NCI-H226 (cell line): ENCODE measurements around the gene RCOR1.

Experiments used
- DNase-seq: peaks from one replicate; pipeline ENCODE4 v3.0.0-alpha.2; 2015

RCOR1 gene

DNA sequence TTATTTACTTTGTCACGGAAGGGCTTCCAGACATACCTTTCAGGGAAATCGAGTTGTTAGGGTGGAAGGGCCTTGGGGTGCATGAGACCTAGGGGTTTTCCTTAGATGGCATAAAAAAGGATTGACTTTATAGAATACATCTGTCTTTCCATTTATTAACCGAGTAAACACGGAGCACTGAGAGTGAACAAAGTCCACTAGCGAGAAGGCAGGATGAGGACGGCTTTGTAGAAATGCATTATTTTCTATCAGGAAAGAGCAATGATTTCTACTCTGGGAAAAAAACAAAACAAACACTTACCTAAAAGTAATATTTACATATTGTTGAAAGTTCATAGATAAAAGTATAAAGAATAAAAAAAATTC, 91.8 kb downstream of the RCOR1 start:
- no peak for DNase-seq

DNA sequence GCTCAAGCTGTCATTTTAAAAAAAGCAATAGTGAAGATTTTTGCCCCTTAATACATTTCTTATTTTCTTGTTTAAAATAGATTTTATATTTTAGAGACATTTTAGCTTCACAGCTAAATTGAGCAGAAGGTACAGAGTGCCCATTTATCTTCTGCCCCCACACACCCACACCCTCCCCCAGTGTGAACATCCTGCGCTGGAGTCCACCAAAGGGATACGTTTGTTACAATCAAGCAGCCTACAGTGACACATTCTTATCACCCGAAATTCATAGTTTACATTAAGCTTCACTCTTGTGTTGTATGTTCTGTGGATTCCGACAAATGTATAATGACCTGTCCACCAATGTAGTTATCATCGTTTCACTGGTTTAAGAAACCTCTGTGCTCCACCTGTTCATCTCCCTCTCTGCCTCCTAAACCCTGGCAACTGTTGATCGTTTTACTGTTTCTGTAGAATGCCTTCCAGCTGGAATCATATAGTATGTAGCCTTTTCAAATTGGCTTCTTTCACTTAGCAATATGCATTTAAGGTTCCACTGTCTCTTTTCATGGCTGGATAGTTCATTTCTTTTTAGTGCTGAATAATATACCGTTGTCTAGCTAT, 93.8 kb downstream of the RCOR1 start:
- DNase-seq = no peak

DNA sequence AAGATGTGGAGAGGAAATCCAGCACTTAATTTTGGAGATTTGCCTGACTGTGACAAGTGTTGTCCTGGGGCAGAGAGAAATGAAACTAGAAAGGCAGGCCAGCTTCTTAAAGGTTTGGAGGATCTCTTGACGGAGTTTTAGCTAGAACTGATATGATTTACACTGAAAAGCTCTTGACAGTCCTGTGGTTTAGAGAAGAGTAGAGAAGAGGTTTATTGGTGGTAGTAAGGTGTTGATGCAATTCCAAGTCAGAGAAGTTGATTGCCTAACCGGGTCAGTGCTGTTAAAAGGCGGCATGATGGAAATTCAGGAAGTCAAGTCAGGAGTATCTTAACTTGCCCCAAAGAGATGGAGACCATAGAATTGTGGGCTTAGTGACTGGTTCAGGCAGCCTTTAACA, 95.8 kb downstream of the RCOR1 start:
- DNase-seq = no peak

DNA sequence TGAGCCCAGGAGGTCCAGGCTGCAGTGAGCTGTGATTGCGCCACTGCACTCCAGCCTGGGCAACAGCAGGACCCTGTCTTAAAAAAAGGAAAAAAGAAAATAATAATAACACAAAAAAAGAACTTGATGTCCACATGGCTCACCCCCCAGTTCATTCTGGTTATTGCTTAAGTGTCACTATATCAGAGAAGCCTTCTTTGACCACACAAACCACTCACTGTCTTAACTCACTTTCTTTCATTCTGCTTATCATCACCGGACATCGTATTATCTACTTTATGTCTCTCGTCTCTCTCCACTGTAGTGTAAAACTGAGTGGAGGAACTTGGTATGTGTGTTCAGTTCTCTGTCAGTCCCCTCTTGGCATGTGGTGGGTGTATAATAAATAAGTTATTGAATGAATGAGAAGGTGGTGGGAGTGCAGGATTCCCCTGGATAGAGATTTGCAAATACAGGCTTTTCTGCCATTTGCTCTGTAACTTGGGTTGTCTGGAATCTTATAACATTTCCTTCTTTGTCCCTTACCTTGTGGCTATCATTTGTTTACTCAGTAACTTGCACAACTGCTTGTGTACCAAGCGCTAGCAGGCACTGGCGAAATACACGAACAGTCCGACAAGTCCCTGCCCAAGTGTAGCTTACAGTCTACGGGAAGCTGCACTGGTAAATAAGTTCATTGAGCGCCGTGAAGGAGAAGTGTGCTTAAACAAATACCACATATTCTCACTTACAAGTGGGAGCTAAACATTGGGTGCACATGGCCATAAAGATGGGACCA, 98.2 kb downstream of the RCOR1 start:
- no peak for DNase-seq

DNA sequence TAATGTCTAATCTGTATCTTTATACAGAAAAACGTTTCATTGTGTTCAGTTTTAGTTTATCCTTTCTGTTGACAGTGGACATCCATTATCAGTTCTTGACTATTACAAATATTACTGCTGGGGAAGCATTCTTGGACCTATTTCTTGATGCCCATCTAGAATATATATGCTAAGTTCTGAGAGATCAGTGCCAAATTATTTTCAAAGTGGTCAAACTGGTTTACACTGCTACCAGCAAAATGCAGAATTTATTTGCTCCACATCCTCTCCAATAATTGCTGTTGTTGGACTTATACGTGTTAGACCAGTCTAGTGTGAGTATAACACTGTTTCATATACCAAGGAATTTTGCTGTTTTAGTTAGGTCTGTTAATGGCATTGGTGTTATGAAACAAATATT, 99.3 kb downstream of the RCOR1 start:
- DNase-seq = no peak

DNA sequence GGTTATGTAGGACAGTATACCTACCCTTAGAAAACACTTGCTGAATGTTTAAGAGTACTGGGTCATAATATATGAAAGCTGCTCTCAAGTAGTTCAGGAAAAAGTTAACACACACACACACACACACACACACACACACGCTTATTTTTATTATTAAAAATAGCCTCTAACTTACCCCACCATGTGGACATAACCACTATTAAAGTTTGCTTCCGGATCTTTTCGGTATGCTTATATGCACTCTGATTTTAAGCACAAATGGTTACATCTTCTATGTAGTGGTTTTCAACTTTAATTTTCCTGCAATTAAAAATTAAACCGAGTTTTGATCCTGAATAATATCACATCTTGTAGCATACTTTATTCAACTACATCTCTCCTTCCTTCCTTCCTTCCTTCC, 99.9 kb downstream of the RCOR1 start:
- DNase-seq = no peak

DNA sequence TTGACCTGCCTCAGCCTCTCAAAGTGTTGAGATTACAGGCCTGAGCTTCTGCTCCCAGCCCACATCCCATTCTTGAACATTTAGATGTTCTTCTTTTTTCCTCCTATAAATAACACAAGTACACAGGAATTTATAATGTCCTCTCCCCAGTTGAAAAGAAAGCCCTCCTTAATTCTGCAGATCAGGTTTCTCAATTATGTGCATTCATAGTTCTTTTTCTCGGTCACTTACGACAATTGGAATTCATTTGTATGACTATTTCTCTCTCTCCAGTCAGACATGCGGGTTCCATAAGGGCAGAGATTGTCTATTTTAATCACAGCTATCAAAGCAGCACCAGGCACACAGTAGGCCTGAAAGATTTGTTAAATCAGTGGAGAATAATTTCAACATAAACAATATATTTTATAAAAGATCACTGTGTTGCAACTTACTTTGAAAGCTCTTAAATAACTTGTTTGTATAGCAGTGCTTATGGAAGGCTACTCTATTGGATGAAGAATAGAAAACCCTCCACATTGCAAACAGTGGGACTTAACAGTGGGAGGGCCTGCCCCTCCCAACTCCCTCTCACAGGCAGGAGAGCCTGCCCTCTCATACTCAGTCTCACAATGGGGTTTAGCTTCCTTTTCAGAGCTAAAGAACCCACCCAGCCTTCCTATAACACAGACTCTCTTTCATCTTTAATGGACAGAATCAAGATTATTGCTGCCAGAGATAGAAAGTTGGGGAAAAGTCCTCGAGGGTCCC, 100.7 kb downstream of the RCOR1 start:
- no peak for DNase-seq

DNA sequence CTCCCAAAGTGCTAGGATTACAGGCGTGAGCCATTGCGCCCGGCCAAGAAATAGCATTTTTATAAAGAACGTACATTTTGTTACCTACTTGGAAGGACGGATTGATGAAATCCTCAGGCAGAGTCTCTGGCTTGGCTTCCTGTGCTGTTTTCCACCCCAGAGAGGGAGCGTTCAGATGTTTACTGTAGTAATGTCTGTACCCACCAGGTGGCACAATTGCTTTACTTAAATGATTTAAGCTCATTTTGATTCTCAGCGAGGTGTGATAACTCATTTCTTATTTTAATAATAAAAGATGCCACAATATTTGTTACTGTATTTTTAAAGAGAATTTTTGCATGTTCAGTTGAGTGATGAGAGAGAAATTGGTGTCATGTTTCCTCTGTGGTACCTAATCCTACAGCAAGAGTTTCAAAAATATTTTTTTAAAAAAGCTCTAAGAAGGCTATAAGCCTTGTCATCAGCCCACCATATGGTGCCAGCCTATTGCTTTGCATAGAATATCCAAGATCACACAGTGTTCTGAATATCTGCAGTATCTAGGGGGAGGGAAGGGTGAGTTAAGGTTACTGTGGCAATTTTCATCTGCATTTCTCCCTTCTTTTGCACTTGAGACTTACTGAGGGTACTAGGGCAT, 102.2 kb downstream of the RCOR1 start:
- DNase-seq = peak; percentile 34

DNA sequence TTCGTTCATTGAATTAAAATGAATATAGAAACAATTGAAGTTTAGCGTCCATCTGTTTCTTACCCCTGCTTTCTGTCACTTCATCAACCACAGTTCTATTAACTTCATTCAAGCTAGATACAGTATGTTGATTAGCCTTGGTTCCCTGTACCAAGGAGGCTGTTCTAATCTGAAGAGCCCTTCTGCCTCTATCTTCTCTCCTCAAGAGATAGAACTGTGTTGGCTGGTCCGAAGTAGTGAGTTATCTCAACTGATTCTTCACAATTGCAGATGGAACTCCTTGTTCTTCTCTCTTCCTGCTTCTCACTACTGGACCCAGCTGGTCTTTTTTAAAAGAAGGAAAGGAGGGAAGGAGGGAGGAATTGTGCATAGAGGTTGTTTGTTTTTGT, 102.7 kb downstream of the RCOR1 start:
- no peak for DNase-seq

DNA sequence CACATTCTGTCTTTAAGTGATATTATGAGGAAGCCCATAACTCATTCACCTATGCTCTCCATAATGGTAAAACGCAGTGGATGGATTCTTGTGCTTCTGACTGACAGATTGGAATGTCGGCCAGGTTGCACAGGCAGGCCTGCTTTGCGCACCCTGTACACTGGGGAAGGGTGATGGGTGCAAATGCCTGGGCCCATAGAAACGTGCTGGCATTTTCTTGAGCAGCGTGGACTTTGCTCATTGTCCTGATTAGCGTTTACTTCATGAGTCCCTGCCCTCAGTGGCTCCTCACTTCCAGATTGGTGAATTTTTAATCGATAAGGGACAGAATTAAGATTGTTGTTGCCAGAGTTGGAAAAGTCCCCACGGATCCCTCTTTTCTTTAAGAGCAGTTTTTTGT, 103.9 kb downstream of the RCOR1 start:
- no peak for DNase-seq

DNA sequence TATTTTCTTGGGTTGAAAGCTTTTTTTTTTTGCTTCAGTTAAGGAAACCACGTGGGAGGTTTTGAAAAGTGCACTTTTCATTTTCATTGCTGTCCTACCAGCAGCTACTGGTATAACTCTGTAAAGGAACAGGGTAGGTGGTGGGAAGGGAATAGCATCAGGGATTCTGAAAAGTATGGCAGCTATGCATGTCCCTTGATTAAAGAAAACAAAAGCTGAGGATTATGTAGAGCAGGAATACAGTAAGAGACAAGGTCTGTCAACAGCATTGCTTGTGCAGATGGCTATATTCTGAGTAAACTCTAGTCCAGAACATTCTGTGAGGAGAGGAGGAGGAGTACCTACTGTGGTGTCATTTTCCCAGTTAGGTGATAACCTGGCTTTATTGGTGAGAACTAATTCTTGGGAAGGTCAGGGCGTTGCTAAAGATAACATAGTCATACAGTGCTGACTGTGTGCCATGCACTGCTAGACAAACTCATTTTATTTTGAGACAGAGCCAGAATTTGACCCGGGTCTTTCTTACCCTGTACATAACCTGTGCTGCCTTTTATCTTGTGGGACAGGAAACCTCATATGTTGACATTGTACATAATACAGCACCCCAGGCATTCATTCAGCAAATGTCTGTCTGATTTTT, 104.5 kb downstream of the RCOR1 start:
- DNase-seq = peak; percentile 16

DNA sequence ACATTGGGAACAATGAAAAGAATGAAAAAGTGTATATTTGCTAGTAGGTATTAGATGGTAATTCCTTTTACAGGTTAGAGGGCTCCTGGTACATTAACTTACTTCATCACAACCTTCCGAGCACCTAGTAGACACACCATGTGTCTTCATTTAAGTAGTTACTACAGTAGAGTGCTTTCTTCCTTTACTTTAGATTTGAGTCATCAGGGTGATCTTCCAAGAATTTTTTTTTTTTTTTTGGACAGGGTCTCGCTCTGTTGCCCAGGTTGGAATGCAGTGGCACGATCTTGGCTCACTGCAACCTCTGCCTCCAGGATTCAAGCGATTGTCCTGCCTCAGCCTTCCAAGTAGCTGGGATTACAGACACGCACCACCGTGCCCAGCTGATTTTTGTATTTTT, 105.1 kb downstream of the RCOR1 start:
- no peak for DNase-seq

DNA sequence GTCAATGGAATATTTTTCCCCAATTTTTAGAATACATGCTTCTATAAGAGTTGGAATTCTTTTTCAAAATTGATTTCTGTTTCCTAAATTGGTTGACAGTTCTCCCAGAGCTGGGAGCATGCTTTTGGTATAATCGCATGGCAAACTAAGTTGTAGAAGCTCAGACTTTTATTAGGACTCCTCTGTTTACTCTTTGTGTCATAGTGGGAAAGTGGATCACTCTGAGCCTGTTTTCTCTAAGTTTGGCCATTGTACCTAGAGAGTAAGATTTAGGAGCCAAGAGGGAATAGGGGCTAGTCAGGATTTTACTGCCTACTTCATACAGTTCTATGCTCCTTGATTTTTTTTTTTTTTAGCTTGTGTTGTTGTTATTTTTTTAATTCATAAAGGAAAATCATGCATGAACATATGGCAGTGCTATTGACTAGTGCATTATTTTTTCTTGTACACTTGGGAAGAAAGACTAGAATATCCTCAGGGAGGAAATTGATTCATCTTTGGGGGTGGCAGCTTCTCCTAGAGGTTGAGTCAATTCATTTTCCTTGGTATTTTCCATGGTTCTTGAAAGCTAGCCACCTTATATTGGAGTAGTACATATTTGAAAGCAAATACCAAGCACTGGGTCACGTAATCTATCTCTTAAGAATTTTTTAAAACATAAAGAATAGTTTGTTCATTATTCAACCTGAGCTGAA, 107.1 kb downstream of the RCOR1 start:
- DNase-seq = peak; percentile 12

DNA sequence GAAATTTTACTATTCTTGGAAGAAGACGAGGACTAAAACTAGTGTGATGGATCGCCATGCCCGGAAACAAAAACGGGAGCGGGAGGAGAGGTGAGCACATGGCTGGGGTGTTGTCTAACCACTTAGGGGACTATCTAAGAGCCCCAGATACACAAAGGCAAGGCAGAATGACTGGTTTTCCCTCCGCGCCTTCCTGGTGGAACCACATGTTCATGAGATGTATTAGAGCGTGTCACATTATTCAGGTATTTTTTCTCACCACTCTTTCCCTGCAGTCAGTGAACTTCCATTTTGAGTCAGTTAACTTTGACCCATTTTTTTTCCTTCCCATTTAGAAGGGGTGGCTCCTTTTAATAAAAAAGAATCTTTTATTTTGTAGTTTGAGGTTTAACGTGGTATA, 116.0 kb downstream of the RCOR1 start:
- no peak for DNase-seq

DNA sequence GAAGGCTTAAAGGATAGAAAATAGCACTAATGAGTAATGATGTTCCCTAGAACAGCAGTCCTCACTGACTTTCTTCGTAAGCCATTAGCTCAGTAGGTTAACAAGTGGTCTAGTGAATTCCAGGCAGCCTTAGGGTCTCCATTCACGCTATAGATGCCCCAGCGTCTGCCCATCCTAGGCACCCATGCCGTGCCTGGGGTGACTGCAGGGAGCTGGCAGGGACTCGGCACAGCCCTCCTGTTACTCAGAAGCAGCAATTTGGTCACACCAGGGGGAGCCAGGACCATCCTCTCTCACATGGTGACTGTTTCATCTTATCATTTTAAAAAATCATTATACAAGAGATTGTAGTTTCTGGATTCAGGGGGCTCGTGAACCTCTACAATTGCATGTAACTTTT, 118.8 kb downstream of the RCOR1 start:
- DNase-seq = no peak

DNA sequence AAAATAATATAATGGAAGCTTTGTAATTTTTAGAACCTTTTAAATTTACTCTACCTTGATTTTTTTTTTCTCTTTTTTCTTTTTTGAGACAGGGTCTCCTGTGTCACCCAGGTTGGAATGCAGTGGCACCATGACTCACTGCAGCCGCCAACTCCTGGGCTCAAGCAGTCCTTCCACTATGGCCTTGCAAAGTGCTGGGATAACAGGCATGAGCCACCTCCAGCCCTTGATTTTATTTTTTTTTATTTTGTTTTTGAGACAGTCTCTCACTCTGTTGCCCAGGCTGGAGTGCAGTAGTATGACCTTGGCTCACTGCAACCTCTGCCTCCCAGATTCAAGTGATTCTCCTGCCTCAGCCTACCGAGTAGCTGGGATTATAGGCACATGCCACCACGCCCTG, 119.5 kb downstream of the RCOR1 start:
- no peak for DNase-seq

DNA sequence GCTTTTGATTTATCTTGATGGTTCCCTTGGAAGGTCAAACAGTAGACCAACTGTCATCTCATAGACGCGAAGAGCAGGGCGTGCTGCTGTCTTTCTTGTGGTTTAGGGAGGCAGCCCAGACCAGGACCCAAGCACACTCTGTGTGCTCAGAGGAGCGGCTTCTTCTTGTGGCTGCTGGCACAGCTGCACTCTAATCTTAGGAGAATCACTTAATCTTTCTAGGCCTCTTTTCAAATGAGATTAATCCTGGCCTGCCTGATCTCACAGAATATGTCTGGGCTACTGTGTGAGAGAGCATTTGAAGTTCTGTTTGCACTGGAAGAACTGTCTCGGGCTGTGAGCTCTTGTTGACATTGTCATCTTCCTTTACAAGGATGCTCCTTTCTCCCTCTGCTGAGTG, 124.8 kb downstream of the RCOR1 start:
- DNase-seq = no peak

DNA sequence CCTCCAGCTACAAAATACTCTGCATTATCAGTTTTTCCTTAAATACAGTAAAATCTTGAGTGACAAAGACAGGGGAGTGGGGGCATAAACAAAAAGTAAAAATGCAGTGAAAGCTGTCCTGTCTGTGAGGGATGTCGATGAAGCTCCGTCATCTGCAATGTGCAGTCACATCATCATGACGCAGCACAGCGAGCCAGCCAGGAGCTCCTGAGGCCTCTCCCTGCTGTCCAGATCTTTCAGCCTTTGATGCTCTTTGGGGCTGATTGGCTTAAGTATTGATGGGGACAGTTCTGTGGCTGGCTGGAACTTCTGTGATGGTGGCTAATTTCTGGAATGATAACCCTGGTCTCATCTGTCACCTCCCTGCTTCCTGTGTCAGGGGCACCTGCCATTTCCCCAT, 130.2 kb downstream of the RCOR1 start:
- no peak for DNase-seq

DNA sequence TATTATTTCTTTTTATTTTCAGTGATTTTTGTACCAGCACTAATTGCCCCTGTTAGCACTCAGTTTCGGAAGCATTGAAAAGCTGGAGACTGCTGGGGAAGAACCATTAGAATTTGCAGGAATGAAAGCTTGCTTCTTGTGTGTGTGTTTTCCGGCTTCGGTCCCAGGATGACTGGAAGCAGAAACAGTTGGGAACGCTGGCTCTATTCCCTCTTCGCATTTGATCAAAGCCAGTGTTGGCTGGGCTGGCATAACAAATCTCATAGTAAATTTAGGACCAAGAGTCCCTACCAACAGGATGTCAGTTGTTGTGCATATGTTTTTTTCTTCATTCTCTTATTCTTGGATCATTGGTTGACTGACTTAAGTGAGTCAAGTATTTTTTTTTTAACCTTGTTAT, 131.2 kb downstream of the RCOR1 start:
- no peak for DNase-seq

DNA sequence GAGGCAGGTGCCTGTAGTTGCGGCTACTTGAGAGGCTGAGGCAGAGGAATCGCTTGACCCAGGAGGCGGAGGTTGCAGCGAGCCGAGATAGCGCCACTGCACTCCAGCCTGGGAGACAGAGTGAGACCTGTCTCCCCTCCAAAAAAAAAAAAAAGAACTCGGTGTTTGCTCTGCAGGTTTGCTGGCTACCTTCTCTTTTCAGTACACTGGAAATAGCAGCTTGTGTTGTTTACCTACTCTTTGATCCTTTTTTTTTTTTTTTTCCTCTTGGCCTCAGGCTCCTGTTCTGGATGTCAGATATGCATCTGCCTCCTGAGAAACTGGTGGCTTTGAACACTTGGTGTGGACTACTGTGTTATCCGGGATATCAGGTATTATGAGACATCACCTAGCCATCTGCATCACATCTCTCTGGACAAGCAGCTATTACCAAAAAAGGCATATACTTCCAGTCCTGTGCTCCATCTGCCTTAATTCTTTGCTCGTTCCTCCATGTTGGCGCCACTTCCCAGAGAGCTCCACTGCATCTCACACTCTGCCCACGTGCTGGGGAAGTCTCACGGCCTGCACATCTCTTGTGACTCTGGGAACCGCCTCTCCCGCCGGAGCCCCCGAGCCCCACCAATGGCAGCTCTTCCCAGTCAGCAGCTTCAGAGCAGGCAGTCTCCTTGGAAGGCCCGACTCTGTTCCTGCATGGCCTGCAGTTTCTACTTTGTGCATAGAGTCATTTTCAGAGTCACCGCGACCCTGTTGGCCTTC, 133.9 kb downstream of the RCOR1 start:
- DNase-seq = no peak

DNA sequence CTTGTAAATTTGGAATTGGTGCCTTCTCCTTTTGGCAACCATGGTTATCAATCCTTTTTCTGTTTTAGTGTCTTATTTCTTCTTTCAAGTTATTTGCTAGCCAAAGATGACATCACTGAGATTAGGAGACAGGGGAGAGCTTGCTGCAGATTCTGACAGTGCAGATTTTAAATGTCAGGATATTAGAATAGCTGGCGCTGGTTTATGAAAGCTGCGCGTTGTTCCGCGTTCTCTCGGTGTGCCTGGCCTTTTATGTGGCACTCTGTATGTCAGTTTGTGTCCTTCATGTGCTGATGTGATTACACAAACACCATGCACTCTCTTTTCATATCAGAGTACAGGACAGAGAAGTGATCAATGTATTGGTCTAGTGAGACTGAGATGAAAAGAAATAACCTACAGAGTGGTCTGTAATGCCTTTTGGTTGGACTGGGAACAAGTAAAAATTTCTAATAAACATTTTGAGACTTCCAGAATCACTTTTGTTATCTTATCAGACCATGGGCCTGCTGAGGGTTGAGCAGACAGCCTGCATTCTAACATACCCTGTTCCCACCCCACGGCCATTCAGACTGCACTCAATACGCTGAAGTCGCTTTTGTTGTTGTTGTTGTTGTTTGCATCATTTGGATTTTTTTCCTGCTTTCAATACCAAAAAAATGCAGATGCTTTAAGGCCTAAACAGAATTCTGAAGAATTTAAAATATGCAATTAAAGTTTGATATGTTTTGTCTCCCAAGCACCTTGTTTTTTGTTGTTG, 135.1 kb downstream of the RCOR1 start:
- DNase-seq = no peak
